ENCODE results near the gene PLCL1. TPM values are rescaled to one million over a fixed set of nuclear protein-coding genes. Genes with fewer than 3 reads are reported as not detected.

The PLCL1 gene
- total RNA-seq, 1 donor from 2014 or later: 0.23 TPM

Other genes with a start within 250 kb of the PLCL1 start
- 1.1 TPM for gene RFTN2, start 129.0 kb upstream of the PLCL1 start, total RNA-seq
- 5.6 TPM for gene MARS2, start 99.2 kb upstream of the PLCL1 start, total RNA-seq
- gene BOLL, start 19.3 kb upstream of the PLCL1 start, total RNA-seq: not detected

Measured in left lobe of liver (tissue), 1 donor.